ENCODE data around the gene MRPS9.

GRCh38 chr2:105142239-105142638 is 104.4 kb downstream of the MRPS9 start:
- no peak for TF ChIP-seq CTCF (optimal IDR thresholded peaks at IDR 0.05 in 1 of 3, IDR thresholded peaks at IDR 0.05 in 1 of 3, conservative IDR thresholded peaks at IDR 0.05 in 1 of 3; ENCODE audit: extremely low read depth in 1 of 3, insufficient read depth in 2 of 3, low read length in 3 of 3)
- no peak for TF ChIP-seq EZH2 (IDR thresholded peaks at IDR 0.05; ENCODE audit: low read length)
